ENCODE measurements around the gene GLRA2.

Gene GLRA2

DNA sequence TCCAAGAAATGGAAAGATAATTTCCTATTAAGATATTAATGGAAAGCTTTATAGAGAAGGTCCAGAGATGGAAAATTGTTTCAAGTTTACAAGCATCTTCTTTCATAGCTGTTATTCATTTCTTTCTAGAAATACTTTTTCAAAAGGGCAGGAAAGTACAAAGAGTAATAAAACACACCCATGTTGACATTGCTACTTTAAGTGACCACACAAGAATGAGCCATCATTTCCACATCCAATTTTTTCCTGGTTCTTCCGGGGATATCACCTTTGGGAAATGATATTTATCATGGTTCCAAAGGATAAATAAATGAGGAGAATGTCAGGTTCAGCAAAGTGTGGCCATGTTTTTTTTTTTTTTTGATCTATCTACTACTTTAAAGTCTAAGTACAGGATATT, 4.5 kb downstream of the GLRA2 start:
- no peak for ATAC-seq (ENCODE audit: insufficient read depth, low read depth)
- no peak overlapping the region for H2AFZ ChIP-seq (ENCODE audit: low read depth, low read length)

DNA sequence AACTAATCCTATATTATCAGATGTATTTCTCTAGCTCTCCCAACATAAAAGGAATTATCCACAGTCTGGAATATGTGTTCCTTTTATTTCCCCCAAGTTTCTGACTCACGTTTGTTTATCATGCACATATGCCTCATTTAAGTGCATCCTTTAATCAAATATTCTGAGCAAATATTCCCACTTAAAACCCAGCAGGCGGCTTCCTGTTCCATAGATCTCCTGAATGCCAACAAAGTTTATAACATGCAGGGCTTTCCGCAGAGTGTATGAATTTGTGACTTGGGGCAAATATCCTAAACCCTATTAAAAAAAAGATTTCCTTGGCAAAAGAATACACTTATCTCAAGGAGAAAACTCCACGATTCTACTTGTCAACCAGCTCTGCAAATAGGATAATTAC, 16.9 kb downstream of the GLRA2 start:
- TF ChIP-seq, protein P1, sequence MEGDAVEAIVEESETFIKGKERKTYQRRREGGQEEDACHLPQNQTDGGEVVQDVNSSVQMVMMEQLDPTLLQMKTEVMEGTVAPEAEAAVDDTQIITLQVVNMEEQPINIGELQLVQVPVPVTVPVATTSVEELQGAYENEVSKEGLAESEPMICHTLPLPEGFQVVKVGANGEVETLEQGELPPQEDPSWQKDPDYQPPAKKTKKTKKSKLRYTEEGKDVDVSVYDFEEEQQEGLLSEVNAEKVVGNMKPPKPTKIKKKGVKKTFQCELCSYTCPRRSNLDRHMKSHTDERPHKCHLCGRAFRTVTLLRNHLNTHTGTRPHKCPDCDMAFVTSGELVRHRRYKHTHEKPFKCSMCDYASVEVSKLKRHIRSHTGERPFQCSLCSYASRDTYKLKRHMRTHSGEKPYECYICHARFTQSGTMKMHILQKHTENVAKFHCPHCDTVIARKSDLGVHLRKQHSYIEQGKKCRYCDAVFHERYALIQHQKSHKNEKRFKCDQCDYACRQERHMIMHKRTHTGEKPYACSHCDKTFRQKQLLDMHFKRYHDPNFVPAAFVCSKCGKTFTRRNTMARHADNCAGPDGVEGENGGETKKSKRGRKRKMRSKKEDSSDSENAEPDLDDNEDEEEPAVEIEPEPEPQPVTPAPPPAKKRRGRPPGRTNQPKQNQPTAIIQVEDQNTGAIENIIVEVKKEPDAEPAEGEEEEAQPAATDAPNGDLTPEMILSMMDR (IDR thresholded peaks at IDR 0.05; ENCODE audit: borderline replicate concordance, extremely low read depth, low read length, poor library complexity, severe bottlenecking) = no peak
- no peak for TF ChIP-seq EZH2 (IDR thresholded peaks at IDR 0.05; ENCODE audit: borderline replicate concordance, low read depth, low read length, severe bottlenecking)
- no peak for DNase-seq
- no peak overlapping the region for H3K4me3 ChIP-seq (ENCODE audit: low read depth in 1 of 2, low read length in 2 of 2)

More for the DNA sequence above, 4.5 kb downstream of the GLRA2 start:
- no peak overlapping the region for H3K27ac ChIP-seq (ENCODE audit: low read length)
- H4K20me1 ChIP-seq (ENCODE audit: insufficient read depth, low read length) = no peaks in the 10 kb centered on the region
- H3K9ac ChIP-seq (ENCODE audit: low read depth, low read length) = no peak overlapping the region
- no peaks in the 10 kb centered on the region for H3K9me3 ChIP-seq (ENCODE audit: insufficient read depth, low read length, severe bottlenecking)
- H3K79me2 ChIP-seq (ENCODE audit: insufficient read depth, low read length) = no peaks in the 10 kb centered on the region
- no peaks in the 10 kb centered on the region for H3K4me1 ChIP-seq (ENCODE audit: insufficient read depth, low read length)
- no peak overlapping the region for H3K4me3 ChIP-seq (ENCODE audit: low read depth in 1 of 2, low read length in 2 of 2)
- H3K27me3 ChIP-seq (ENCODE audit: insufficient read depth, low read length, poor library complexity) = no peaks in the 10 kb centered on the region
- TF ChIP-seq, protein P1 (IDR thresholded peaks at IDR 0.05; ENCODE audit: borderline replicate concordance, extremely low read depth, low read length, poor library complexity, severe bottlenecking) = no peak
- TF ChIP-seq EZH2 (IDR thresholded peaks at IDR 0.05; ENCODE audit: borderline replicate concordance, low read depth, low read length, severe bottlenecking) = no peak
- no peak for DNase-seq
- H3K36me3 ChIP-seq (ENCODE audit: insufficient read depth, low read length) = no peaks in the 10 kb centered on the region
- H3K4me2 ChIP-seq (ENCODE audit: insufficient read depth, low read length) = no peak overlapping the region

DNA sequence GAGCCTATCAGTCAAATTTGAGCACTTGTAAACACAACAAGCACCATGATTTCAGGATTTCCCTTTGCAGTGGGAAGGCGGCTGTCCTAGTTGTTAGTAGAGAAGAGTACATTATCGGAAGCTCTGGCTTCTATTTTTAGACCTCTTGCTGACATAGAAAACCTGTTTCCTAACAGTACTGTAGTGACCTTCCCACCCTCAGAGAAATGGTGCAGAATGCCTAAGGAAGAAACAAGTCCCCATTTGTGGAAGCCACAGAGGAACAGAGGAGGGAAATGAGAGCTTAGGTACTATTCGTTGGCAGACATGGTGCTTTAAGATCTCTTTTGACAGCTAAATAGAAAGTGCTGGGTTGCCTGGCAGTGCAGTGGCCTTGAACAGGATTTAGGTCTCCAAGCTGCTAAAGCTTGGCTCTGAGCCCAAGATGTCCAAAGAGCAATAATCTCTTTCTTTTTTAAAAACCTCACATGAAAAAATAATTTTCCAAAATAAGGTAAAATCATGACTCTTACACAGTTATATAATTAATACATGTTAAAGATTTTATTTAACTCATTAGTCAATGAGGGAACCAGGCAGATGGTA, 24.9 kb downstream of the GLRA2 start:
- ATAC-seq (ENCODE audit: insufficient read depth, low read depth) = no peak
- TF ChIP-seq, protein P1 (IDR thresholded peaks at IDR 0.05; ENCODE audit: borderline replicate concordance, extremely low read depth, low read length, poor library complexity, severe bottlenecking) = no peak
- TF ChIP-seq EZH2 (IDR thresholded peaks at IDR 0.05; ENCODE audit: borderline replicate concordance, low read depth, low read length, severe bottlenecking) = no peak
- Histone ChIP-seq H3K4me1 (ENCODE audit: insufficient read depth, low read length) (no peaks in the 10 kb centered on the region), H4K20me1 (ENCODE audit: insufficient read depth, low read length) (no peaks in the 10 kb centered on the region), H3K27me3 (ENCODE audit: insufficient read depth, low read length, poor library complexity) (no peaks in the 10 kb centered on the region), H3K27ac (ENCODE audit: low read length) (no peak overlapping the region), H3K4me3 (ENCODE audit: low read depth in 1 of 2, low read length in 2 of 2) (no peak overlapping the region), H3K9ac (ENCODE audit: low read depth, low read length) (no peak overlapping the region), H2AFZ (ENCODE audit: low read depth, low read length) (no peak overlapping the region), H3K79me2 (ENCODE audit: insufficient read depth, low read length) (no peaks in the 10 kb centered on the region), H3K36me3 (ENCODE audit: insufficient read depth, low read length) (no peaks in the 10 kb centered on the region), H3K9me3 (ENCODE audit: insufficient read depth, low read length, severe bottlenecking) (no peaks in the 10 kb centered on the region), H3K4me2 (ENCODE audit: insufficient read depth, low read length) (no peak overlapping the region)
- DNase-seq = no peak

More for the DNA sequence above, 16.9 kb downstream of the GLRA2 start:
- Histone ChIP-seq H3K36me3 (ENCODE audit: insufficient read depth, low read length) (no peaks in the 10 kb centered on the region), H3K4me2 (ENCODE audit: insufficient read depth, low read length) (no peak overlapping the region), H3K79me2 (ENCODE audit: insufficient read depth, low read length) (no peaks in the 10 kb centered on the region), H3K9ac (ENCODE audit: low read depth, low read length) (no peak overlapping the region), H3K4me1 (ENCODE audit: insufficient read depth, low read length) (no peaks in the 10 kb centered on the region), H3K27ac (ENCODE audit: low read length) (no peak overlapping the region), H4K20me1 (ENCODE audit: insufficient read depth, low read length) (no peaks in the 10 kb centered on the region), H2AFZ (ENCODE audit: low read depth, low read length) (no peak overlapping the region), H3K9me3 (ENCODE audit: insufficient read depth, low read length, severe bottlenecking) (no peaks in the 10 kb centered on the region), H3K27me3 (ENCODE audit: insufficient read depth, low read length, poor library complexity) (no peaks in the 10 kb centered on the region)
- ATAC-seq (ENCODE audit: insufficient read depth, low read depth) = no peak
